ENCODE results near the gene ARMC5.

Gene ARMC5

DNA sequence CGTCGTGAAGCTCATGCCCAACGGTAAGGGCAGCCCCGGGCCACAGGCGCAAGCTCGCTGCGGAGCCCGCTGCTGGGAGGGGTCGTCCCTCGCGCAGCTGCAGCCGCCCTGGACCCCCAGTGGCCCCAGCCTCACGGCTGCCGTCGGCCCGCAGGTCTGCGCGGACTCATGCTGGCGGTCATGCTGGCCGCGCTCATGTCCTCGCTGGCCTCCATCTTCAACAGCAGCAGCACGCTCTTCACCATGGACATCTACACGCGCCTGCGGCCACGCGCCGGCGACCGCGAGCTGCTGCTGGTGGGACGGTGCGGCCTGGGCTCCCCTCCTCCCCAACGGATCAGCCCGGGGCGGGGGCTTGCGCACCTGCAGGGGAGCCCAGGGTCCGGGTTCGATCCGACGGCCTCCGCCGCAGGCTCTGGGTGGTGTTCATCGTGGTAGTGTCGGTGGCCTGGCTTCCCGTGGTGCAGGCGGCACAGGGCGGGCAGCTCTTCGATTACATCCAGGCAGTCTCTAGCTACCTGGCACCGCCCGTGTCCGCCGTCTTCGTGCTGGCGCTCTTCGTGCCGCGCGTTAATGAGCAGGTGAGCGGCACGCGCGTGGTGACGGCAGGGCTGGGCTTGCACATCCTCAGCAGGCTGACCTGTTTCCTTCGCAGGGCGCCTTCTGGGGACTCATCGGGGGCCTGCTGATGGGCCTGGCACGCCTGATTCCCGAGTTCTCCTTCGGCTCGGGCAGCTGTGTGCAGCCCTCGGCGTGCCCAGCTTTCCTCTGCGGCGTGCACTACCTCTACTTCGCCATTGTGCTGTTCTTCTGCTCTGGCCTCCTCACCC, 29.4 kb downstream of the ARMC5 start:
- Histone ChIP-seq H2AFZ (ENCODE audit: low read length, unreplicated experiment) (no peak overlapping the region), H3K4me1 (ENCODE audit: control insufficient read depth, insufficient read depth, low read length, unreplicated experiment) (peaks cover 6% of the 10 kb centered on the region), H3K79me2 (ENCODE audit: control insufficient read depth, insufficient read depth, low read length, unreplicated experiment) (no peaks in the 10 kb centered on the region), H3K36me3 (ENCODE audit: insufficient read depth, low read length) (no peaks in the 10 kb centered on the region), H3K27me3 (ENCODE audit: insufficient read depth, low read length) (peaks cover 21% of the 10 kb centered on the region; the same call in 1 of the 2 replicates), H3K27ac (ENCODE audit: low read depth, low read length) (no peak overlapping the region), H3K4me3 (ENCODE audit: low read depth, low read length) (peak overlapping the region; percentile 70; the same call in 1 of the 2 replicates)

- H3K4me1 ChIP-seq (ENCODE audit: control insufficient read depth, insufficient read depth, low read length, unreplicated experiment) = peaks cover 6% of the 10 kb centered on the region
- H3K4me3 ChIP-seq (ENCODE audit: low read depth, low read length) = no peak overlapping the region
- H3K79me2 ChIP-seq (ENCODE audit: control insufficient read depth, insufficient read depth, low read length, unreplicated experiment) = no peaks in the 10 kb centered on the region
- no peak overlapping the region for H2AFZ ChIP-seq (ENCODE audit: low read length, unreplicated experiment)
- H3K27me3 ChIP-seq (ENCODE audit: insufficient read depth, low read length) = peaks cover 21% of the 10 kb centered on the region; the same call in 1 of the 2 replicates
- H3K36me3 ChIP-seq (ENCODE audit: insufficient read depth, low read length) = no peaks in the 10 kb centered on the region
- no peak overlapping the region for H3K27ac ChIP-seq (ENCODE audit: low read depth, low read length)
Measured at GRCh38 chr16:31489298-31489564, 29.9 kb downstream of the ARMC5 start.

DNA sequence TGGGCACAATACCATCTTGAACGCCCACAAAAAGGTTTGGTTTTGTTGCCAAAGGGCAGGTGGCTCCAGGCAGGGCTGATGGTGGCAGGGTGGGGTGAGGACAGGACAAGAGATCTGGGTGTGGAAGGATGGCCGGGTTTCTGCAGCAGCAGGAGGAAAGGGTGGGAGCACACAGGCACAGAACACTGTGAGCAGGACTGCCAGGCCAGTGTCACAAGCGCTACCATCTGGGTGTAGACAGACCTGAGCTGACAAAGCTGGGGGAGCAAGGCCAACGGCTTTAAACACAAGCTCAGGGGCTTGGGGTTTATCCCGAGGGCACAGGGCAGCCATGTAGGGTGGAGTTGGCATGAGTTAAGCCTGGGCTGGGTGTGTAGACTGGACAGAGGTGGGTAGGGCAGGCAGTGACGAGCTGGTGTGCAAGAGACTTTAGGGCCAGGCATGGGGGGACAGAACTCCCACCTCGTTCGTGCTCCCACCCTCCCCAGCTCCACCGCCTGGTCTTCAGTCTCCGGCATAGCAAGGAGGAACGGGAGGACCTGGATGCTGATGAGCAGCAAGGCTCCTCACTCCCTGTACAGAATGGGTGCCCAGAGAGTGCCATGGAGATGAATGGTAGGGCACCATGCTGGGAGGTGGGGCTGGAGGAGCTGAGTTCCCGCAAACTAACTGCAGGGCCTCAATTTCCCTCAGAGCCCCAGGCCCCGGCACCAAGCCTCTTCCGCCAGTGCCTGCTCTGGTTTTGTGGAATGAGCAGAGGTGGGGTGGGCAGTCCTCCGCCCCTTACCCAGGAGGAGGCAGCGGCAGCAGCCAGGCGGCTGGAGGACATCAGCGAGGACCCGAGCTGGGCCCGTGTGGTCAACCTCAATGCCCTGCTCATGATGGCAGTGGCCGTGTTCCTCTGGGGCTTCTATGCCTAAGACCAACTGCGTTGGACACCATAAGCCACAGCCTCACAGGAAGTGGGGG, 30.6 kb downstream of the ARMC5 start:
- Histone ChIP-seq H3K4me1 (ENCODE audit: control insufficient read depth, insufficient read depth, low read length, unreplicated experiment) (peaks cover 6% of the 10 kb centered on the region), H3K27me3 (ENCODE audit: insufficient read depth, low read length) (peaks cover 21% of the 10 kb centered on the region; the same call in 1 of the 2 replicates), H2AFZ (ENCODE audit: low read length, unreplicated experiment) (no peak overlapping the region), H3K27ac (ENCODE audit: low read depth, low read length) (no peak overlapping the region), H3K4me3 (ENCODE audit: low read depth, low read length) (no peak overlapping the region), H3K79me2 (ENCODE audit: control insufficient read depth, insufficient read depth, low read length, unreplicated experiment) (no peaks in the 10 kb centered on the region), H3K36me3 (ENCODE audit: insufficient read depth, low read length) (no peaks in the 10 kb centered on the region)

GRCh38 chr16:31491778-31492418, 32.6 kb downstream of the ARMC5 start:
- 0 out of 2 replicates have a peak, but pooled peaks cover 3% of the 10 kb centered on the region for H3K36me3 ChIP-seq (ENCODE audit: insufficient read depth, low read length)

GRCh38 chr16:31493506-31494125, 34.3 kb downstream of the ARMC5 start:
- Histone ChIP-seq H3K27me3 (ENCODE audit: insufficient read depth, low read length) (no peaks in the 10 kb centered on the region), H3K27ac (ENCODE audit: low read depth, low read length) (no peak overlapping the region), H3K4me3 (ENCODE audit: low read depth, low read length) (no peak overlapping the region), H3K4me1 (ENCODE audit: control insufficient read depth, insufficient read depth, low read length, unreplicated experiment) (no peaks in the 10 kb centered on the region), H2AFZ (ENCODE audit: low read length, unreplicated experiment) (no peak overlapping the region), H3K36me3 (ENCODE audit: insufficient read depth, low read length) (0 out of 2 replicates have a peak, but pooled peaks cover 3% of the 10 kb centered on the region), H3K79me2 (ENCODE audit: control insufficient read depth, insufficient read depth, low read length, unreplicated experiment) (no peaks in the 10 kb centered on the region)

More at GRCh38 chr16:31491778-31492418, 32.6 kb downstream of the ARMC5 start:
- H2AFZ ChIP-seq (ENCODE audit: low read length, unreplicated experiment) = no peak overlapping the region
- H3K4me3 ChIP-seq (ENCODE audit: low read depth, low read length) = no peak overlapping the region
- peaks cover 6% of the 10 kb centered on the region for H3K4me1 ChIP-seq (ENCODE audit: control insufficient read depth, insufficient read depth, low read length, unreplicated experiment)
- H3K27me3 ChIP-seq (ENCODE audit: insufficient read depth, low read length) = peaks cover 16% of the 10 kb centered on the region; the same call in 1 of the 2 replicates
- no peaks in the 10 kb centered on the region for H3K79me2 ChIP-seq (ENCODE audit: control insufficient read depth, insufficient read depth, low read length, unreplicated experiment)
- no peak overlapping the region for H3K27ac ChIP-seq (ENCODE audit: low read depth, low read length)

DNA sequence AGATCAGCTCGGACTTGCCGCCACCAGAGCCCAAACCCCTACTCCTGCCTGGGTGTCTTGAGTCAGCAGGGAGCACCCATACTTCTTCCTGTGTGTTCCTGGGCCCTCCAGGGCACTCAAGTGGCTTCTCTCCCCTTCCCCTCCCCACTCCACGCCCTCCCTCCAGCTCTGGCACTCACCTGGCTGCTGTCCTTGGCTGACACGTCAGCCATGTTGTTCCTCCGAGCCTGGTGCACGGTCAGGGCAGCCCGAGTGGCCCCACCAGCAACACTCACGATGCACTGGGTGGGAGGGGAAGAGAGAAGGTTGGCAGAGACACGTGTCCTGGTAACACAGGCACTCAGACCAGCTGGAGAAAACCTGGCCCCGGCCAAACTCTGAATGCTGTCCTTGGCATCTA, 37.4 kb downstream of the ARMC5 start:
- H3K79me2 ChIP-seq (ENCODE audit: control insufficient read depth, insufficient read depth, low read length, unreplicated experiment) = no peaks in the 10 kb centered on the region

DNA sequence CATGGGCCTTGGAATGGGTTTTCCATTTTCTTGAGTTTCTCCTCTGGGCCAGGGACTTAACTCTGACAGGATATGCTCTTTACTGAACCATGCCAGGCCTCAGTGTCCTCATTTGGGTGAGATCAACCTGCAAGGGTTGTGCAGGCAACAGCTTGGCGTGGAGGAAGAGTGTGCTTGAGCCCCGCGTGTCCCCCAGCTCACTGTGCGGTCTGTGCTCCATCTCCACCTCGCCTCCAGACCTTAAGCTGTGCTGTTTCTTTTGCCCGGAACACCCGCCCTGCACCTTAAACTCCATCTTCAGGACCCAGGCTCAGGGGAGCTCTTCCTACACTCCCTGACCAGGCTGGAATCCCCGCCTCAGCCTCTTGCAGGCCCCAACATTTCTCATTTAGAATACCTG, 39.2 kb downstream of the ARMC5 start:
- Histone ChIP-seq H3K79me2 (ENCODE audit: control insufficient read depth, insufficient read depth, low read length, unreplicated experiment) (no peaks in the 10 kb centered on the region), H3K4me3 (ENCODE audit: low read depth, low read length) (no peak overlapping the region), H3K36me3 (ENCODE audit: insufficient read depth, low read length) (0 out of 2 replicates have a peak, but pooled peaks cover 3% of the 10 kb centered on the region), H3K27me3 (ENCODE audit: insufficient read depth, low read length) (no peaks in the 10 kb centered on the region), H3K27ac (ENCODE audit: low read depth, low read length) (no peak overlapping the region), H3K4me1 (ENCODE audit: control insufficient read depth, insufficient read depth, low read length, unreplicated experiment) (no peaks in the 10 kb centered on the region), H2AFZ (ENCODE audit: low read length, unreplicated experiment) (no peak overlapping the region)

More for the DNA sequence above, 37.4 kb downstream of the ARMC5 start:
- H2AFZ ChIP-seq (ENCODE audit: low read length, unreplicated experiment) = no peak overlapping the region
- no peaks in the 10 kb centered on the region for H3K4me1 ChIP-seq (ENCODE audit: control insufficient read depth, insufficient read depth, low read length, unreplicated experiment)
- H3K27ac ChIP-seq (ENCODE audit: low read depth, low read length) = no peak overlapping the region
- no peaks in the 10 kb centered on the region for H3K27me3 ChIP-seq (ENCODE audit: insufficient read depth, low read length)
- H3K4me3 ChIP-seq (ENCODE audit: low read depth, low read length) = no peak overlapping the region
- 0 out of 2 replicates have a peak, but pooled peaks cover 3% of the 10 kb centered on the region for H3K36me3 ChIP-seq (ENCODE audit: insufficient read depth, low read length)

DNA sequence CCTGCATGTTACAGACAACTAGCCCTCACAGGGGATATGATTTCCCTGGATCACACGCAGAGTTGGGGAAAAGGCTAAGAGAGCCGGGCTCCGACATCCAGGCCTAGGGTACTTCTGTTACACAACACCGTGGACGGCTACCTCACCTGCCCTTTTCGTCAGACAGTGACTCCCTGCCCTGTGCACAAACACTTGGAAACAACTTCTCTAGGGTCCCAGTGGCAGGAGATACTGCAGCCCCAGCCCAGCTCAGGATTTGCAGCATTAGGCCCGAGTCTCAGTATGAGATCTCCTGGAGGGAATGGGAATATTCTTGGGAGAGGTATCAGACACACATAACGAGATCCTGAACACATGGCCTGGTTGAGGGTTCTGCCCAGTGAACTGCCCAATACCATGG, 40.6 kb downstream of the ARMC5 start:
- no peaks in the 10 kb centered on the region for H3K4me1 ChIP-seq (ENCODE audit: control insufficient read depth, insufficient read depth, low read length, unreplicated experiment)
- H3K36me3 ChIP-seq (ENCODE audit: insufficient read depth, low read length) = 0 out of 2 replicates have a peak, but pooled peaks cover 3% of the 10 kb centered on the region
- H3K79me2 ChIP-seq (ENCODE audit: control insufficient read depth, insufficient read depth, low read length, unreplicated experiment) = no peaks in the 10 kb centered on the region
- no peak overlapping the region for H2AFZ ChIP-seq (ENCODE audit: low read length, unreplicated experiment)
- no peaks in the 10 kb centered on the region for H3K27me3 ChIP-seq (ENCODE audit: insufficient read depth, low read length)
- H3K4me3 ChIP-seq (ENCODE audit: low read depth, low read length) = no peak overlapping the region
- H3K27ac ChIP-seq (ENCODE audit: low read depth, low read length) = no peak overlapping the region

GRCh38 chr16:31501226-31501965, 42.1 kb downstream of the ARMC5 start:
- H3K27me3 ChIP-seq (ENCODE audit: insufficient read depth, low read length) = no peaks in the 10 kb centered on the region
- H3K27ac ChIP-seq (ENCODE audit: low read depth, low read length) = no peak overlapping the region
- H3K4me3 ChIP-seq (ENCODE audit: low read depth, low read length) = no peak overlapping the region
- H3K4me1 ChIP-seq (ENCODE audit: control insufficient read depth, insufficient read depth, low read length, unreplicated experiment) = no peaks in the 10 kb centered on the region
- no peaks in the 10 kb centered on the region for H3K79me2 ChIP-seq (ENCODE audit: control insufficient read depth, insufficient read depth, low read length, unreplicated experiment)
- H2AFZ ChIP-seq (ENCODE audit: low read length, unreplicated experiment) = no peak overlapping the region
- peaks cover 6% of the 10 kb centered on the region; the same call in 1 of the 2 replicates for H3K36me3 ChIP-seq (ENCODE audit: insufficient read depth, low read length)

Measured in ACC112 (cell line).